EH (cell line): ENCODE data around the gene LASP1.
A peak's percentile ranks its signal among the peaks of the same experiment; 100 is the strongest.

Experiments used
- DNase-seq: peaks from one replicate; pipeline ENCODE4 v3.0.0-alpha.2; 2015; ENCODE audit warnings: low read depth

LASP1 gene

GRCh38 chr17:38870259-38871165 is 654 bp downstream of the LASP1 start:
- peak; percentile 73 for DNase-seq

GRCh38 chr17:38871247-38872015 is 1.6 kb downstream of the LASP1 start:
- DNase-seq, result peak; percentile 84

- DNase-seq, result no peak
These were observed 2.2 kb downstream of the LASP1 start for GRCh38 chr17:38872027-38872511.

GRCh38 chr17:38872671-38873385 is 3.0 kb downstream of the LASP1 start:
- DNase-seq, result no peak

DNA sequence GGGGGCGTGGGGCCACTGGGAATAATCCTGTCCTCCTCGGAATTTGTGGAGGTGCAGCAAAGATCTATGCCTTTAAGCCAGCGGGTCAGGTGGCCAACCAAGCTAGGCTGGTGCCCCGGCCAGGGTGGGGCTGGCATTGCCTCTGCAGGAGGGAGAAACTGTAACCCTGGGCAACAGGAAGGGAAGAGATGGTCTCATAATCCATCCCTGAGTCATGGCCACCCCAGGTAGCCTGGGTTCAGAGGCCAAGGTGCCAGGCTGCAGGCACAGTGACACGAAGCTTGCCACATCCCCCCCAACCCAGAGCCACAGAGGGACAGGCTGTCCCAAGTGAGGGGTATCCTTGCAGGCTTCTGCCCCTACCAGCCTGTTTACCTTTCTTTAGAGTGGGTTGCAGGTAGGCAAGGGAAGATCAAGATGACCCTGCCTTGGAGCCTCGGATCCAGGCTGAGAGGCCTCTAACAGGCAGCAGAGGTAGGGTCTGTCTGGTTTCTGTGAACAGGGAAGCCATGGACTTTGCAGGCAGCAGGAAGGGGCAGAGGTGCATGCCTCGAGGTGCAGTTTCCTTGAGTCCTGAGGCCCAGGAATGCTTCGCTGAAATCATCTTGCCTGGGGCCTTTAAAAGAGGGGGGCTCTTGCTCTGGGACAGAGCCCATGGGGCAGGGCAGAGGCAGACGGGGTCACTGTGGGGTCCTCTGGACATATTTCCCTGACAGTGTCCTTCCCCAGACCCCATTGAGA is 4.0 kb downstream of the LASP1 start:
- no peak for DNase-seq

- peak; percentile 52 for DNase-seq
These were observed 4.9 kb downstream of the LASP1 start for GRCh38 chr17:38874505-38875400.

DNA sequence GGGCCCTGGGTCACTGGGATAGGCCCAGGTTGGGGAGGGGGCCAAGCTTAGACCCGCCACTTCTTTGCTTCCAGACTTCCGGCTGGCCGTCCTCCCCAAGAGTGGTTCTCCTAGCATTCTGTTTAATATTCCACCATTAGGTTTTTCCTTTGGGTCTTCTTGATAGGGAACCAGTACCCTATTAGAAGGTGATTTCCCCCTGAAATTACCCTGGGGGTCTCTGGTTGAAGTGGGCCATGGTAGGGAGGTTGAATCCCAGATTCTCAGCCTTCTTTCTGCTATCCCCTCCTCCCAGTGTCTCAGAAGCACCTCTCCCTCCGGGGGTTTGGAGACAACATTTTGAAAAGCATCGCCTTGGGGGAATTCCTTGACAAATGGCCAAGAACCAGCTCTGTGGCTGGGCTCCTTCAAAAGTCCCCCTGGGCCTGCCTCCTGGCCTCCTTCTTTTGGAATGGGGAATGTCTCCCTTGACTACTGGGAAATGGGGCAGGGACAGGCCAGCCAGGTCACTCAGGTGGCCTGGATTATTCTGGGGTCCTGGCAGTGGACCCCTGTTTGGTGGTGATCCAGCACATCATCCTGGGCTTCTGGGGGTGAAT is 5.7 kb downstream of the LASP1 start:
- DNase-seq, result peak; percentile 78

DNA sequence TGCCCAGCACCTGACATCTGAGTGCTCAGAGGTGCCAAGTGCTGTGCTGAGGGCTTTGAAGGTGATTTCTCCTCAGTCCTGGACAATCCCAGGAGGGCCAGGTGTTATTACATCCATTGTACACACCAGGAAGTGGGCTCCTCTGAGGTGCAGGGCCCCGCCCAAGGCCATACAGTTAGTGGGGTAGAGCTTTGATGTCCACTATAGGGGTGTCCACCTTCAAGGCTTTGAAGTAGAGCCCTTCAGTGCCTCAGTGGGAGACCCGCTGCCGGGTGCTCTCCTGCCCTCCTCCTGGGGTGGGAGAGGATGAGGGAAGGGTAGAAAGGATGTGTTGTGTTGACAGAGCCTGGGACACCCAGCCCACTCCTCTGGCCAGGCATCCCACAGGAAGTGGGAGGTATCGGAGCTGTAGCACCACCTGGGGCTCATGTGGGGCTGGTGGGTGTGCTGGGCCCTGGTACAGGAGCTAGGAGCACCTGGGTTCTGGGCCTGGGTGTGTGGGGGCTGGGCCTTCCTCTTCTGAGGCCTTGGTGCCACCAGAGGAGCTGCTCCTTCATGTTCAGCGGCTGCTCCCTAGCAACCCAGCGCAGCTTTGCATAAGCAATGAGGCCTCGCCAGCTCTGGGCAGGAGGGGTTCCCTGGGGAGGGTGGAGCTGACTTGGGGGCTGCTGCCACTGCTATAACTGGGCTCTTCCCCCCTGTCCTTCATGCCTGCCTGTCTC is 7.4 kb downstream of the LASP1 start:
- no peak for DNase-seq

- peak; percentile 95 for DNase-seq
These were observed 10.2 kb downstream of the LASP1 start for GRCh38 chr17:38879878-38880665.

DNA sequence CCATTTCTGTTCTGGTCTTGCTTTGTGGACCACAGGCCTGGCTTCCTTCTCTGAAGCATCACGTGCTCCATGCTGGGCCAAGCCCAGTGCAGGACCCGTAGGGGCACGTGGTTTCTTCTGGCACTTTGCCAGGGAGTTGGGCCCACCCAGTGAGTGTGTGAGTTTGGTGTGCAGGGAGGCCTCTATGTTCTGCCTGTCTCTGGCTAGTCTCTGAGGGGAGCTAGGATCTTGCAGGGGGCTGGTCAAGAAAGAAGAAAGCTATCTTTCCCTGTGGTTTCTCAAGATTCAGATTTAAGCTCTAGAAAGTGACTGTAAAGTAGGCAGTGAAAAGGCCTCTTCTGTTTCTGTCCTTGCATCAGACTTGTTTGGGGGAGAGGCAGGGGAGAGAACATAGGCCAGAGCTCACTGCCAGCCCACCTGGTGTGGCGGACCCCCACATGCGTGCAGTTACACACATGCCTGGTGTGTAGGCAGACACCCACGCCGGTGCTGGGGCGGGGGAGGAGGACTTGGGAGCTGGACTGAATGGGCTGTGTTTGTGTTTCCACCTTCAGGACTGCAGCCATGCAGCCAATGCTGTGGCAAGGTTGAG is 11.8 kb downstream of the LASP1 start:
- peak; percentile 42 for DNase-seq

GRCh38 chr17:38882870-38883269 is 13.0 kb downstream of the LASP1 start:
- DNase-seq, result no peak

GRCh38 chr17:38883592-38884526 is 14.0 kb downstream of the LASP1 start:
- DNase-seq, result no peak

GRCh38 chr17:38885044-38885727 is 15.3 kb downstream of the LASP1 start:
- no peak for DNase-seq

- DNase-seq, result no peak
These were observed 16.1 kb downstream of the LASP1 start for GRCh38 chr17:38885728-38886642.

- no peak for DNase-seq
These were observed 16.8 kb downstream of the LASP1 start for GRCh38 chr17:38886643-38887010.
